ENCODE data around the gene CEP170B. TPM values are rescaled to one million over a fixed set of nuclear protein-coding genes. Genes with fewer than 3 reads are reported as not detected.

Gene CEP170B
- total and polyA plus RNA-seq, 8 donors, result 9.6 to 483 (median 29.1) TPM

DNA sequence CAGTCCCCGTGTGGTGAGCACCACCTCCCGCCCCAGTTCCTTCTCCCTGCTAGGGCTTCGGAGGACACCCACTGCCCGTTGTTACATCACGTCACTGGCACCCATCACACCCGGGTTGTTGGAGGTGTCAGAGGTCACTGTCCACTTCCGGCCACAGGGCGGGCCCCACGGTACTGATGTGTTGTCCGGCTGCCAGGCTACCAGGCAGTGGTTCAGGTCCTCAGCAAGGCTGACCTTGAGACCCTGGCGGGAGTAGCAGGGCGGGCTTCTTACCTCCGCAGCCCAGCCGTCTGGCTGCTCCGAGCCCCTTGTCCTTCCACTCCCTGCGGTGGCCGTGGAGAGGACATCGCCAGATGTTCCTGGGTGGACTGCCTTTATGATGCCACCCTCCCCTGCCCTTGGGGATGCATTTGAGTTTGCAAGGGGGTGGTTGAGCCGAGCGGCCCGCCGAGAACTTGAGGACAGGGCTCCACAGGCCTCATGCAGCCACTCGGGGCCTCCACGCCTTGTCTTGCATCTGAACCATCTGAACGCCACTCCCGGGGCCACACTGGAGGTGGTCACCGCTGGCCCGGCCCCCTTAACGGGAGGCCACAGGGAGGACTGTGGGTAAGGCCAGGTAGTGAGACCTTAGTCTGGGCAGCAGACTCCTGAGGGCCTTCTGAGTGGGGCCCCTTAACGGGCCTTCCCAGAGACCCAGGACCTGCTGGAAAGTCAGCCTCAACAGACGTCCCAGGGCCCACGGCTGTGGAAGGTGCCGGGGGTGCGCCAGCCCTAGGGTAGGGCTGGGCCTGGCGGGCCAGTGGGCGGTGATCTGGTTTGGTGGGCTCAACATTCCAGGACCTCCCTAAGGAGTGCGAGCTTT lies 32.5 kb downstream of the CEP170B start:
- no peaks in the 10 kb centered on the region for H3K9me3 ChIP-seq
- no peak overlapping the region for H3K27ac ChIP-seq
- 77 to 88% (median 82%) methylated on average over 28 to 37 of the region's 37 CpGs for WGBS, 5 donors
- peaks cover 0 to 14% (median 6%) of the 10 kb centered on the region in 4 donors for H3K36me3 ChIP-seq
- intact Hi-C loops (cut with DNase I; ENCODE audit: low total_unique reads), result loop anchor here (10.0 kb wide), 1 partner anchor 147 kb away; no protein-coding TSS in a partner anchor
- H3K4me3 ChIP-seq, result no peak overlapping the region
- DNase-seq, result peak in 1 of 2 donors; percentile 15
- TF ChIP-seq, protein P1, sequence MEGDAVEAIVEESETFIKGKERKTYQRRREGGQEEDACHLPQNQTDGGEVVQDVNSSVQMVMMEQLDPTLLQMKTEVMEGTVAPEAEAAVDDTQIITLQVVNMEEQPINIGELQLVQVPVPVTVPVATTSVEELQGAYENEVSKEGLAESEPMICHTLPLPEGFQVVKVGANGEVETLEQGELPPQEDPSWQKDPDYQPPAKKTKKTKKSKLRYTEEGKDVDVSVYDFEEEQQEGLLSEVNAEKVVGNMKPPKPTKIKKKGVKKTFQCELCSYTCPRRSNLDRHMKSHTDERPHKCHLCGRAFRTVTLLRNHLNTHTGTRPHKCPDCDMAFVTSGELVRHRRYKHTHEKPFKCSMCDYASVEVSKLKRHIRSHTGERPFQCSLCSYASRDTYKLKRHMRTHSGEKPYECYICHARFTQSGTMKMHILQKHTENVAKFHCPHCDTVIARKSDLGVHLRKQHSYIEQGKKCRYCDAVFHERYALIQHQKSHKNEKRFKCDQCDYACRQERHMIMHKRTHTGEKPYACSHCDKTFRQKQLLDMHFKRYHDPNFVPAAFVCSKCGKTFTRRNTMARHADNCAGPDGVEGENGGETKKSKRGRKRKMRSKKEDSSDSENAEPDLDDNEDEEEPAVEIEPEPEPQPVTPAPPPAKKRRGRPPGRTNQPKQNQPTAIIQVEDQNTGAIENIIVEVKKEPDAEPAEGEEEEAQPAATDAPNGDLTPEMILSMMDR (IDR thresholded peaks at IDR 0.05), result no peak
- TF ChIP-seq POLR2AphosphoS5 (IDR thresholded peaks at IDR 0.05) (no peak), POLR2A (IDR thresholded peaks at IDR 0.05) (no peak), EP300 (IDR thresholded peaks at IDR 0.05) (no peak)
- peaks cover 22 to 31% (median 28%) of the 10 kb centered on the region in 4 donors for H3K4me1 ChIP-seq
- no peaks in the 10 kb centered on the region for H3K27me3 ChIP-seq

DNA sequence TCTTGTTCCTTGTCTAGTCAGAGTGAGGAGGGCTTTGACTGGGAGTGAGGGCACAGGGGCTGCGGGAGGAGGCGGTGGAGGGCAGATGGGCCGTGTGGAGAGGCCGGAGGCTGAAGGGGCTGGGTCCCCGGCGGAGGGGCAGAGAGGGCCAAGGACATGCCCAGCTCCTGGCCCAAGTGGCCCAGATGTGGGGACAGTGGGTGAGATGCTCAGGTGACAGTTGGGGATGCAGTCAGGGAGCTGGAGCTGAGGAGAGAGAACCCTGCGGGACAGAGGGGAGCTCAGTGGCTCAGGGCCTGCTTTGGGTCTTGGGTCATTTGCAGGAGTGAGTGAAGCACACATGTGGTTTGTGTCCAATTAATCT lies 33.1 kb downstream of the CEP170B start:
- TF ChIP-seq POLR2A (IDR thresholded peaks at IDR 0.05) (no peak), EP300 (IDR thresholded peaks at IDR 0.05) (no peak), POLR2AphosphoS5 (IDR thresholded peaks at IDR 0.05) (no peak)
- TF ChIP-seq, protein P1 (IDR thresholded peaks at IDR 0.05), result no peak
- Histone ChIP-seq H3K27me3 (no peaks in the 10 kb centered on the region), H3K4me1 (peaks cover 22 to 31% (median 28%) of the 10 kb centered on the region in 4 donors), H3K9me3 (no peaks in the 10 kb centered on the region), H3K4me3 (no peak overlapping the region), H3K27ac (no peak overlapping the region), H3K36me3 (peaks cover 0 to 14% (median 6%) of the 10 kb centered on the region in 4 donors)
- no peak for DNase-seq
- WGBS, 5 donors, result 80 to 96% (median 89%) methylated on average over 7 of the region's 7 CpGs
- intact Hi-C loops (cut with DNase I; ENCODE audit: low total_unique reads), result loop anchor here (10.0 kb wide), 1 partner anchor 147 kb away; no protein-coding TSS in a partner anchor

DNA sequence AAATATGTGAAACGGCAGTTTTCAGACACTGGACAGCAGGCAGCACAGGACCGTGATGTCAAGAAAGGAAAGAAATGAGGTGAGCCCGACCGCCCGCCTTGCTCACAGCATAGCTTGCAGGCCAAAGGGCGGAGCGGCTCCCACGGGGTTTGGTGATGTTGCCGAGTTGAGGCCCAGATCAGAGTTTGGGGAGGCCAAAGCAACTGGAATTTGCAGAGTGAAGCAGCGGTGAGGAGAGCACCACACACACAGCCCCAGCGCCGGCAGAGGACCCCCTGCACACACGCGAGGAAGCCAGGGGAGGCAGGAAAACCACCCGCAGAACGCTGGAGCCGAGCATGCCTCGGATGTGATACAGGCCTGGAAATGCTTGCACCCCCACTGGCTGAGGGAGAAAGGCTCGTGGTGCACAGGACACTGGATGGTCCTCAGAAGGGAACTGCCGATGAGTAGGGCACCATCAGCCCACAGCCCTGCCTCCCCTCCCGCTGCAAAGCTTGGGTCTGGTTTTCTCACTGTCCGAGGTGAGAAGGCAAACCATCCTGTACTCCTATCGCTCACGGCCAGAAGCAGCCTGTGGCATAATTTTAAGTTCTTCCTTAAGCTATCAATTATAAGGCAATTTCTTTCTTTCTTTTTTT lies 33.9 kb downstream of the CEP170B start:
- Histone ChIP-seq H3K4me1 (peaks cover 22 to 29% (median 28%) of the 10 kb centered on the region in 4 donors), H3K36me3 (peaks cover 0 to 10% (median 4%) of the 10 kb centered on the region in 4 donors), H3K27ac (no peak overlapping the region), H3K27me3 (peaks cover 0 to 6% (median 0%) of the 10 kb centered on the region in 3 donors), H3K9me3 (no peaks in the 10 kb centered on the region), H3K4me3 (no peak overlapping the region)
- intact Hi-C loops (cut with DNase I; ENCODE audit: low total_unique reads), result loop anchor here (10.0 kb wide), 1 partner anchor 146 kb away; no protein-coding TSS in a partner anchor
- 68 to 78% (median 73%) methylated on average over 24 of the region's 24 CpGs for WGBS, 5 donors
- TF ChIP-seq POLR2A (IDR thresholded peaks at IDR 0.05), result no peak
- TF ChIP-seq, protein P1 (IDR thresholded peaks at IDR 0.05), result no peak
- TF ChIP-seq EP300 (IDR thresholded peaks at IDR 0.05), result no peak
- no peak for TF ChIP-seq POLR2AphosphoS5 (IDR thresholded peaks at IDR 0.05)
- peak in 1 of 2 donors; percentile 42 for DNase-seq

DNA sequence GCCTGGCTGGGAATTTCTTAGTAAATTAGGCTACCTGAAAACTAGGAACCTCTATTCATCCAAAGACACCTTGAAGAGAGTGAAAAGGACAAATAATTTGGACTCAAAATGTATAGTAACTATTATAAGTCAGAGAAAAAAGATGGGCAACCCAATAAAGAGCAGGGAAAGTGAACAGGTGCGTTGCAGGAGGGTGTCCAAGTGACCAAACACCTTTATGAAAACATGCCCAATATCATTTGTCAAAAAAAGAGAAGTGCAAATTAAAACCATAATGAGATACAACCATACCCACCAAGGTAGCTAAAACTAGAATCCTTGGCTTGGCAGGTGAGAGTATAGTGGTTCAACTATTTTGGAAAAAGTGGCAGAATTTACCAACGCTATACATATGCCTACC lies 34.7 kb downstream of the CEP170B start:
- Histone ChIP-seq H3K4me1 (peaks cover 19 to 22% (median 21%) of the 10 kb centered on the region in 4 donors), H3K4me3 (no peak overlapping the region), H3K27me3 (peaks cover 0 to 11% (median 0%) of the 10 kb centered on the region in 3 donors), H3K27ac (no peak overlapping the region), H3K9me3 (no peaks in the 10 kb centered on the region), H3K36me3 (peaks cover 0 to 2% (median under 1%) of the 10 kb centered on the region in 4 donors)
- 32 to 56% (median 38%) methylated on average over 2 of the region's 2 CpGs for WGBS, 5 donors
- TF ChIP-seq POLR2A (IDR thresholded peaks at IDR 0.05) (no peak), POLR2AphosphoS5 (IDR thresholded peaks at IDR 0.05) (no peak), EP300 (IDR thresholded peaks at IDR 0.05) (no peak)
- TF ChIP-seq, protein P1 (IDR thresholded peaks at IDR 0.05), result no peak
- DNase-seq, result no peak
- intact Hi-C loops (cut with DNase I; ENCODE audit: low total_unique reads), result loop anchor here (10.0 kb wide), 1 partner anchor 145 kb away; no protein-coding TSS in a partner anchor
